Ishikawa (cell line): Measurements from ENCODE around the gene PCCA.

ENCODE experiments used
- CEBPB ChIP-seq: IDR thresholded peaks from 2 replicates; pipeline ENCODE4 v1.6.1; 2012
- CREB1 ChIP-seq: IDR thresholded peaks from 2 replicates; pipeline ENCODE4 v1.6.1; 2012; ENCODE audit warnings: low read depth
- EGR1 ChIP-seq: IDR thresholded peaks from 2 replicates; pipeline ENCODE4 v1.6.1; 2012
- EP300 ChIP-seq: IDR thresholded peaks from 2 replicates; pipeline ENCODE4 v1.6.1; 2012; ENCODE audit warnings: borderline replicate concordance
- FOXM1 ChIP-seq: IDR thresholded peaks from 2 replicates; pipeline ENCODE4 v1.6.1; 2012; ENCODE audit warnings: low read depth, borderline replicate concordance
- NFIC ChIP-seq: IDR thresholded peaks from 2 replicates; pipeline ENCODE4 v1.6.1; 2012
- RAD21 ChIP-seq: IDR thresholded peaks from 2 replicates; pipeline ENCODE4 v1.6.1; 2012; ENCODE audit warnings: low read depth
- REST ChIP-seq: IDR thresholded peaks from 2 replicates; pipeline ENCODE4 v1.6.1; 2012; ENCODE audit warnings: low read depth, mild to moderate bottlenecking
- TAF1 ChIP-seq: IDR thresholded peaks from 2 replicates; pipeline ENCODE4 v1.6.1; 2012; ENCODE audit warnings: low read depth, mild to moderate bottlenecking
- TCF12 ChIP-seq: IDR thresholded peaks from 2 replicates; pipeline ENCODE4 v1.6.1; 2012; ENCODE audit warnings: low read depth
- TEAD4 ChIP-seq: IDR thresholded peaks from 2 replicates; pipeline ENCODE4 v1.6.1; 2012
- YY1 ChIP-seq: IDR thresholded peaks from 2 replicates; pipeline ENCODE4 v1.6.1; 2012; ENCODE audit warnings: low read depth
- ZBTB7A ChIP-seq: IDR thresholded peaks from 2 replicates; pipeline ENCODE4 v1.6.1; 2012; ENCODE audit warnings: low read depth
- TF ChIP-seq, protein P1 (sequence below): IDR thresholded peaks from 2 replicates; pipeline ENCODE4 v1.6.1; 2012
- TF ChIP-seq, protein P2 (sequence below): IDR thresholded peaks from 2 replicates; pipeline ENCODE4 v1.6.1; 2012

PCCA gene

DNA sequence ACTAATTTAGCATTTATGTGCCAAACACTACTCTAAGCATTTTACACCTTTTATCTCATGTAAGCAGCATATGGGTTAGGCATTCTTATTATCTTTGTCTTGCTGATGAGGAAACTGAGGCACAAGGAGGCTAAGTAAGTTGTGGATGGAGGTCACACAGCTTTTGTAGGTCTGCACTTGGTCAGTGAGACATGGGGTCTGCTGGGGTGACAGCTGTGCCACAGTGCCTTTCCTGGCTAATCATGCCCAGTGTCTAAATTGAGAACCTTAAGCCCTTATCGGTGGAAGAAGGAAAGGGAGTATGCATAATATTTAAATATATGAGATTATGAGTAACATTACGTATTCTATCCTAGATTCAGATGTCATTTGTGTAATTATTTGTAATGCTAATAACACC lies 273.5 kb downstream of the PCCA start:
- TF ChIP-seq RAD21: no peak
- TF ChIP-seq YY1: no peak
- no peak for TF ChIP-seq CEBPB
- TF ChIP-seq EGR1: no peak
- TF ChIP-seq REST: no peak

GRCh38 chr13:100362781-100363180 lies 273.9 kb downstream of the PCCA start:
- TF ChIP-seq EP300: no peak
- no peak for TF ChIP-seq ZBTB7A
- TF ChIP-seq EGR1: no peak
- no peak for TF ChIP-seq CREB1
- TF ChIP-seq TEAD4: no peak
- TF ChIP-seq, protein P1, sequence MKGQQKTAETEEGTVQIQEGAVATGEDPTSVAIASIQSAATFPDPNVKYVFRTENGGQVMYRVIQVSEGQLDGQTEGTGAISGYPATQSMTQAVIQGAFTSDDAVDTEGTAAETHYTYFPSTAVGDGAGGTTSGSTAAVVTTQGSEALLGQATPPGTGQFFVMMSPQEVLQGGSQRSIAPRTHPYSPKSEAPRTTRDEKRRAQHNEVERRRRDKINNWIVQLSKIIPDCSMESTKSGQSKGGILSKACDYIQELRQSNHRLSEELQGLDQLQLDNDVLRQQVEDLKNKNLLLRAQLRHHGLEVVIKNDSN: no peak
- no peak for TF ChIP-seq TCF12
- no peak for TF ChIP-seq TAF1
- no peak for TF ChIP-seq RAD21
- TF ChIP-seq FOXM1: no peak
- no peak for TF ChIP-seq REST
- no peak for TF ChIP-seq NFIC
- TF ChIP-seq YY1: no peak
- TF ChIP-seq, protein P2, sequence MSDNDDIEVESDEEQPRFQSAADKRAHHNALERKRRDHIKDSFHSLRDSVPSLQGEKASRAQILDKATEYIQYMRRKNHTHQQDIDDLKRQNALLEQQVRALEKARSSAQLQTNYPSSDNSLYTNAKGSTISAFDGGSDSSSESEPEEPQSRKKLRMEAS: no peak

GRCh38 chr13:100363285-100363711 lies 274.4 kb downstream of the PCCA start:
- TF ChIP-seq TAF1 (no peak), NFIC (no peak), EP300 (peak; percentile 63; the same call in 1 of the 2 replicates), EGR1 (no peak), YY1 (no peak), REST (no peak), FOXM1 (peak; percentile 64; the same call in 1 of the 2 replicates), ZBTB7A (no peak), CREB1 (no peak), TCF12 (peak; percentile 74), CEBPB (0 out of 2 replicates have a peak, but pooled peaks have one; percentile 14), TEAD4 (peak; percentile 89), RAD21 (peak; percentile 10; the same call in 1 of the 2 replicates)
- TF ChIP-seq, protein P2: no peak
- TF ChIP-seq, protein P1: no peak

DNA sequence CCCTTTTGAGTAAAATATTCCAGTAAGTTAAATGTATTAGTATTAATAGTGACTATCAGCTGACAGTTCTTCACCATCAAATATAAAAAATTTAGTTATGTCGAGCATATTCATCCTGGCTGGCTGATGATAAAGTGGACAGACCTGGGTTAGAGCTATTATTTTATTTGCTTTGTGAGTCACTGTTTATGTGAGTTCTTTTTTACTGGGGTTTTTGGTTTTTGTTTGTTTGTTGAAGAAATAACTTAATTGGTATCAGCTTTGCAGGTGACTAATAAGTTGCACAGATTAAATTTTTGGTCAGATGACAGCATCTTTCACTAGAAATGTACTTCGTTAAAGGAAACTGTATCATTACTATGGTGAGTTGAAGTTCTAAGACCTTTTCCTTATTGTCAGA lies 275.0 kb downstream of the PCCA start:
- TF ChIP-seq CREB1 (no peak), TCF12 (no peak), CEBPB (no peak), TAF1 (no peak), ZBTB7A (no peak), EP300 (no peak), EGR1 (no peak), FOXM1 (no peak)
- TF ChIP-seq, protein P2: no peak
- TF ChIP-seq, protein P1: no peak
